GM19193 (cell line): ENCODE results near the gene TGFBR2.

Source experiments
- POLR2A ChIP-seq: IDR thresholded peaks from 4 replicates; pipeline ENCODE4 v1.6.1; 2011; ENCODE audit not compliant: insufficient read depth, insufficient read length; ENCODE audit errors: extremely low read depth

Gene TGFBR2

GRCh38 chr3:30707825-30708224 is 101.4 kb downstream of the TGFBR2 start:
- TF ChIP-seq POLR2A: no peak

GRCh38 chr3:30708472-30708871 is 102.1 kb downstream of the TGFBR2 start:
- no peak for TF ChIP-seq POLR2A

- no peak for TF ChIP-seq POLR2A
These were observed 103.6 kb downstream of the TGFBR2 start for GRCh38 chr3:30710017-30710416.

- TF ChIP-seq POLR2A: no peak
These were observed 104.8 kb downstream of the TGFBR2 start for GRCh38 chr3:30711151-30711550.

- TF ChIP-seq POLR2A: no peak
These were observed 105.5 kb downstream of the TGFBR2 start for GRCh38 chr3:30711867-30712266.

- no peak for TF ChIP-seq POLR2A
These were observed 106.6 kb downstream of the TGFBR2 start for GRCh38 chr3:30712991-30713390.

- TF ChIP-seq POLR2A: no peak
These were observed 107.6 kb downstream of the TGFBR2 start for GRCh38 chr3:30713885-30714503.

- TF ChIP-seq POLR2A: no peak
These were observed 113.1 kb downstream of the TGFBR2 start for GRCh38 chr3:30719536-30719935.

GRCh38 chr3:30720586-30721313 is 114.3 kb downstream of the TGFBR2 start:
- TF ChIP-seq POLR2A: no peak

- no peak for TF ChIP-seq POLR2A
These were observed 114.9 kb downstream of the TGFBR2 start for GRCh38 chr3:30721314-30721634.

GRCh38 chr3:30723211-30723610 is 116.8 kb downstream of the TGFBR2 start:
- TF ChIP-seq POLR2A: no peak

GRCh38 chr3:30724863-30725262 is 118.5 kb downstream of the TGFBR2 start:
- TF ChIP-seq POLR2A: no peak

- no peak for TF ChIP-seq POLR2A
These were observed 121.7 kb downstream of the TGFBR2 start for GRCh38 chr3:30728143-30728542.

- no peak for TF ChIP-seq POLR2A
These were observed 123.1 kb downstream of the TGFBR2 start for GRCh38 chr3:30729512-30729911.

- no peak for TF ChIP-seq POLR2A
These were observed 123.5 kb downstream of the TGFBR2 start for GRCh38 chr3:30729936-30730335.

- TF ChIP-seq POLR2A: no peak
These were observed 124.6 kb downstream of the TGFBR2 start for GRCh38 chr3:30730967-30731366.

- TF ChIP-seq POLR2A: no peak
These were observed 126.8 kb downstream of the TGFBR2 start for GRCh38 chr3:30733209-30733608.

GRCh38 chr3:30733696-30734095 is 127.3 kb downstream of the TGFBR2 start:
- TF ChIP-seq POLR2A: no peak
